Stimulated activated CD4-positive, alpha-beta T cell treated with anti-CD3 and anti-CD28 coated beads, TNF-alpha, amount 100 ng/mL, for 48 hours (primary cell): Measurements from ENCODE around the gene TAGLN2.

Source experiments
- DNase-seq, 3 donors: peaks; one replicate each; pipeline ENCODE4 v3.0.0-alpha.2; 2020; ENCODE audit warnings: low read depth in 3 of 3

TAGLN2 gene

DNA sequence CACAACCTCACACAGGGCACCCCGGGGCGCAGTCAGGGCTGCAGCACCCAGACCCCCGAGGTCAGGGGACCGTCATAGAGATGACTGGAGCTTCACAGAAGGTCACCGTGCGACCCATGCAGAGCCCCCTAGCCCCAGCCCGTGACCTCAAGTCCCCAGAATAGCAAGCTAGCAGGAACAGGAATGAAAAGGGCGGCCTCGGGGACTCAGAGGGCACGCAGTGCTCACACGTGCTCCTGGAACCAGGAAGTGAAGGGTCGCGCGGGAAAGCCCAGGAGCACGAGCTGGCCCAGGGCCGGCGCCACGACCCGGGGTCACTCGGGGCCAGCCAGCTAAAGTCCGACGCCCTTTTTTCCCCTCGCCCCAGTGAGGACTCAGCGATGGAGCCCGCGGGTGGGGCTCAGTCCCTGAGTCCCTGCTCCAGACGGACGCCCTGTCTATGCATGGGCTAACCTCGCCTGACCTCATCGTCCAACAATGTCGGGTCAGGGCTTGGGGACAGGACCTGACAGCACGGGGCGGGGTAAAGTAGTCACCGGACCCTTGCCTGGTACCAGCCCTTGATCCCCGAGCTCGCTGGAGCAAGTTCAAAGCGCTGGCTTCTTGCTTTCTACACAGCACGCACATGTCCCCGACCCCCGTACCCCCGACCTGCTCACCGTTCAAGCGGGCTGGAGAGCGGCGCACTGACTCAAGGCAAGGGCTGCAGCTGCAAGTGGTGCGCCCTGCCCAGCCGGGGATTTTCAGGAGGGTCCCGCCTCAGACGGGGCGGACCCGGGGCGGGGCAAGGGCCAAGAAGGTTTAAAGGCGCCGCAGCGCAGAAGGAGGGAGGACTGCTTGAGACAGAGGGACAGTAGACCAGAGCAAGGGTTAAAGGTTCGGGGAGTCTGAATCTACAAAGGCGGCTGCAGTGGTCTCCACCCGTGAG, at the start of gene TAGLN2:
Gene TAGLN2, minus strand, starts transcription at position 717 of the 928 bp plus-strand sequence. CDS start 4,998 bp downstream, outside the sequence.
- peak; percentile 80 to 86 (median 83) for DNase-seq

DNA sequence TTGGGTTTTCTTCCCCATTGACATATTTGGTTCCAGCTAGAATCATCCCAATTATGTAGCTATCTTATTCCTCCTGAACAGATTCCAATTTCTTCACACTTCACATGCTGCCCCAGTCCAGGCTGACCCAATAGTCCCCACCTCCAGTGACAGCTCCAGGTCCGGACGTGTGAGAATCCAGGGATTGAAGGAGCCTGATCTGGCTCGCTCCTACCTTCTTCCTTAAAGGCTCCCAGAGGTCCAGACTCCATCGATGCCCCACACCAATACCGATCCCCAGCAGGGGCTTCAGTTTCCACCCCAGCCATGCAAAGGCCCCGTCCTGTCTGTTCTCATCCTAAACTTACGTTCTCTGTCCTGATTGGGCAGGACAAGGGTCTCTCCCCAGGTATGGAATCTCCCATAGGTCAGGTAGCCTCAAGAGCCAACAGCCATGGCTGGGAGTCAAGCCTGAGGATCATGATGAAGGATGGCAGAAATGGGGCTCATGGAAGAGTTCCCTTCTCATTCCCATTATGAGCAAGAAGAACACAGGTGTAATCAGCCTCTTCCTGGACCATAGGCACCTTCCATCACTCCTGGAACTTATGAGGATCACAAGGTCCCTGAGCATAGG, 49.2 kb upstream of the TAGLN2 start:
- DNase-seq: no peak

DNA sequence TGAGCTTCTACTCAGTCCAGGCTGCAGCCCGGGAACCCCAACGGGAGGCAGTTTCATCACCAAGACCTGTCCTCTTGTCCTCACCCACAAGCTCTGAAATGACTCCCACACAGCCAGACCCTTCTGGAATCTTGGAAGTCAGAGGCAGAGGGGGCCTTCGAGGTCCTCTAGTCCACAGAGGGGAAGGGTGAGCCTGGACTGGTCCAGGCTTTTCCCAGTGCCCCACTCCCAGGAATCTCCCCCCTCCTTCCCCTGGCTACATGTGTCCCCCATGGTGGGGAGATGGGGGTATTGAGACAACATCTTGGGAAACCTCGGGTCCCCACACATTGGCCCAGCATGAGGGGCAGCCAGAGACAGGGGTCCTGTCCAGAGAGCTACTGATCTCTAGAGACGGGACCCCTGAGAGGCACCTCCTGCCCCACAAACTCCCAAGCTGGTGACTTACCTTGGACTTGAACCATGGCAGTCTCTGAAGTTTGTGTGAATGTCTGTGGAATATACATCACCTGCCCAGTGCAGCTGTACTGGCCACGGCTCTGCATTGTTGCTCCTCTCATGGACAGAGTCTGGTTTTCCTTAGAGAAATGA, 48.1 kb upstream of the TAGLN2 start:
- DNase-seq: no peak

DNA sequence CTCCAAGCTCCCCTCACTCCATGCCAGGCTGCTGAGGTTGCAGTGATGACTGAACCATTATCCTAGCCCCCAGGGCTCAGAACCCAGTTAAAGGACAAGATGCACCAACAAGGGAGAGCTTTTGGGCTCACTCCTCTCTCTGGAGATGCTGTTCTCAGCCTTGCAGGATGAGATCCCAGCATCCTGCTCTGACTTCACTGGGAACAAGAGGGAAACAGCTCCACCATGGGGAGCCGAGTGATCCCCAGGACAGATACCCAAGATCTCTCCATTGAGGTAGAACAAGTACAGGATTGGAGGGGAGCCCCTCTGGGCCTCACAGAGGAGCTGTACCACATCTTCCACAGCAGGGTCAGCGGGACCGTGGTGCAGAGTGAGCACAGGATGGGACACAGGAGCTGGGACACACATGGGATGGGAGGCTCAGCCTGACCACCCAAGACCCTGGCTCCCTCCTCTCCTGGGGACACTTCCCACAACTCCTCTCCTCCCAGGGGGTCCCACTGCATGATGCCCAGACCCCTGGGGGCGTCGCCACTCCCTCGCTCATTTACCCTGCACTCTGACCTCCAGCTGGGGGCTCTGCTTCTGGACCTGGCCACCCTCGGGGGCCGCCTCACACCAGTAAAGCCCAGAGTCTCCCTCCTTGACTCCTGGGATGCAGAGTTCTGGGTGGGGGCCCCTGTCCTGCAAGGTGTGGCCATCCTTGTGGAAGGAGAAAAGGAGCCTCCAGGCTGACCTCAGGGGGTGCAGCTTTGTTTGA, 47.3 kb upstream of the TAGLN2 start:
- no peak for DNase-seq

DNA sequence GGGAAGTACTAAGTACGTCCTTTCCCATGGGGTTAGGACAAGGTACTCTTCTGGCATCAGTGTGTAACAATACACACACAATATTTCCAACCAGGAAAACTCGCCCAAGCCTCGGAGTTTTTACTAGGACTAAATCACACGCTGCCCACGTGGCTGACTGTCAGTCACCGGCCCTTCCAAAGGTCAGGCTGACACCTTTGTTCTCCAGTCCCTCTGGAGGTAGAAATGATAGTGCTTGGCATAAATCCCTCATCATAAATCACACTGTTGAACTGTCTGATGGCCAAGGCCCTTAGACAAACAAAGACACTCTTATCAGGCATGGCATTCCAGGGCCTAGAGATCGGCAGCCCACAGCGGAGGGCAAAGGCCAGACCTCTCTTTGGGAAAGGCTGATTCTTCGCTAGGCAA, 45.6 kb upstream of the TAGLN2 start:
- no peak for DNase-seq

DNA sequence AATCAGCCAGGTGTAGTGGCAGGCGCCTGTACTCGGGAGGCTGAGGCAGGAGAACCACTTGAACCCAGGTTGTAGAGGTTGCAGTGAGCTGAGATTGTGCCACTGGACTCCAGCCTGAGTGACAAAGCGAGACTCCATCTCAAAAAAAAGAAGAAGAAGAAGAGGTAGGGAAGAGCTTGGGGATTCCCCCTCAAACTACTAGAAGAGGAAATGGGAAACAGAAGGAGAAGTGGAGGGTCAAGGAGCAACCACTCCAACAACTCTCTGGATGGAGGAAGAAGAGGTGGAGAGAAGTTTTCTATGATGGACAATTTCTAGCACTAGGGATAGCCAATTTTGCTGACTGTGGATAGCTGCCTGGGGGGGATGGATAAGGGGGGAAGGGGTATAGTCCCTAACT, 43.6 kb upstream of the TAGLN2 start:
- DNase-seq: no peak

DNA sequence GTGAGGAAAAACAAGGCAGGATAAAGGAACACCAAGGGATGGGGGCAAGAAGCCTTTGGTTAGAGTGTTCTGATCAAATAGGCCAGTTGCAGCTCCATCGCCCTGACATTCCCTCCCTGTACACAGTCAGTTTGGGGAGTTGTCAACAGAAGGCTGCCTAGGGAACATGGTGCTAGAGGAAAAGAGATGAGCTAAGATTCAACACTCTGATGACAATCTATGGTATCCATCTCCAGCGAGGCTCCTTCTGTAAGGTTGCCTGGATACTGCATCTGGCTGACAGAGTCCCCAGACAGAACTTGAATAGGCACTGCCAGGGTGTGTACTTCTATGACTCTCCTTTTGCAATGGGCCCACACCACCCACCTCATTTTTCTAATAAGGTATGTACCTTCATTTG, 40.0 kb upstream of the TAGLN2 start:
- no peak for DNase-seq

DNA sequence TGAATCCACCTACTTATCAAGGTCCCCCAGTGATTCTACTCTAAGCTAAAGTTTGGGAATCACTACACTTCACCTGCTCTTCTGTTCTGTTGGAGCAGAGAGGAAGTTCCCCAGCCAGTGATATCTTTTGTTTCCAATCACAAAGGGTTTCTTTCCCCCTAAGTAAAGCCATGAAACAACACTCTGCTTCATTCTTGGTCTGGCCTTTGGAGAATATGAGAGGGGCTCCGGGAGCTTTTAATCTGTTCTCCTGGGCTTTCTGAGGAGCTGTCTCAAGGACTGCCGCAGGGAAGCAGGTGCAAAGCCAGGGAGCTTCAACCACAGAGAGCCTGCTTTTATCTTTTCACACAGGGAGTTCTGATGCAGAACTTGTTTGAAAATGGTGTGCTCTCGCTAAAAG, 38.8 kb upstream of the TAGLN2 start:
- DNase-seq: no peak

DNA sequence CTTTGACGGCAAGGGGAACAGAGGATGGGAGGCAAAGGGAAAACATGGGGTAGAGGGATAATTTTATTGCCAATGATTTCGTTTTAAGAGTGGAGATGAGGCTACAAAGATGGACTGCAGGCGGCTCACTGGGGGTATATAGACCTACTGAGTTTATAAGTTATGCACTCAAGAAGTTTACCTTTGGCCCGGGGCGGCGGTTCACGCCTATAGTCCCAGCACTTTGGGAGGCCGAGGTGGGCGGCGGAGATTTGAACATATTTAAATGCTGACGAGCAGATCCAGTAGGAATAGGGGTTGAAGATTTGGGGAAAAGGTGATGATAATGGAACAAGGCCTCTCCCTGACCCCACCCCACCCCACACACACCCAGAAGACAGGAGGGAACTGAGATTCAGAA, 36.9 kb upstream of the TAGLN2 start:
- no peak for DNase-seq

DNA sequence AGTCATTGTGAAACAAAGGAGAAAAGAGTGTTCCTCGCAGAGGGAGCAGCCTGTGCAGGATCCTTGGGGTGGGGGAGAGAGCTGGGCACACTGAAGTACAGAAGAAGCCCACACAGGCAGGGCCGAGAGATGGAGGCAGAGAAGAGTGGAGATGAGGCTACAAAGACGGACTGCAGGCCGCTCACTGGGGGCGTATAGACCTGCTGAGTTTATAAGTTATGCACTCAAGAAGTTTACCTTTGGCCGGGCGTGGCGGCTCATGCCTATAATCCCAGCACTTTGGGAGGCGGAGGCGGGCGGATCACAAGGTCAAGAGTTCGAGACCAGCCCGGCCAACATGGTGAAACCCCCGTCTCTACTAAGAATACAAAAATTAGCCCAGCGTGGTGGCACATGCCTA, 36.3 kb upstream of the TAGLN2 start:
- DNase-seq: no peak

DNA sequence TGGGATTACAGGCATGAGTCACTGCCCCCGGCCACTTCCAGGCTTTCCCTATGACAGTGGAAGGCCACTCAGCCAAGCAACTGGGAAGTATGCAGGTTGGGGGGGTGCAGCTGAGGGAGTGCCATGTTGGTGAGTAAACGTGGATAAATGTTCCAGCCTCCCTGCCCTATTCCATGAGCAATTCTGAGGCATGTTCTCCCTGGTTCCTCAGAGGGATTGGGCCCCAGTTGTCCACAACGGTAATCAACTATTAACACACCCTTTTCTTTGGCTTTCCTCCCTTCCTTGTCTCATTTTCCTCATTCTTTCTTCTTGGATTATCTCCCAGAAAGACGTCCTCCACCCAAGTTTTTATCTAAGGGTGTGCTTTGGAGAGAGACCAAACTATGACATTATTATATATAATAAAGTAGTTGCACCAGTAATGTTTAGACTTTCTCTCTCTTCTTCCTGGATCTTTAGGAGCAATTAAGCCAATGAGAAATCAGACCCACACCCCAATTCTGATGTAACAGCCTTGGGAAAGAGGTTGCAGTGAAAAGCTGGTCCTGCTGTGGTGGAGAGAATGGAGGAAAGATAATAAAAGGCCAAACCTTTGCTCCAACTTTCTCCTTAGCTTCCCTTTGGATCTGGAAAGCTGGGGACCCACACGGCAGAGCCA, 35.5 kb upstream of the TAGLN2 start:
- DNase-seq: no peak

DNA sequence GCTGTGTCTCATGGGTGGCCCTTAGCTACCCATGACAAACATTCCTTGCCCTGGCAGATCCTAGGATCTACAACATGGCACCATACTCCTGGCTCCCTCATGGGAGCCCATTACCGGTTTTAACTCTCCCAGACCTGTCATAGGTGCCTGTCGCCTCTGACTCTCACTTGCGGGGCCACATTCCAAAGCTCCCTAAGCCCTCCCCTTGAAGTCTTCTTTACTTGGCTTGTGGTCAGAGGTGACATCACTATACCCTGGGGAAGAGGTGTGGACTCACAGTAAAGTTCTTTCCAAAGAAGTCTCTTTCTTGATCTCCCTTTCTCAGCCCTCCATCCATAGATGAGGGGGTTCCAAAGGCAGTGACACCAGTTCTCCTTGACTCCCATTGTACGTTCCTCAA, 34.1 kb upstream of the TAGLN2 start:
- DNase-seq: no peak

DNA sequence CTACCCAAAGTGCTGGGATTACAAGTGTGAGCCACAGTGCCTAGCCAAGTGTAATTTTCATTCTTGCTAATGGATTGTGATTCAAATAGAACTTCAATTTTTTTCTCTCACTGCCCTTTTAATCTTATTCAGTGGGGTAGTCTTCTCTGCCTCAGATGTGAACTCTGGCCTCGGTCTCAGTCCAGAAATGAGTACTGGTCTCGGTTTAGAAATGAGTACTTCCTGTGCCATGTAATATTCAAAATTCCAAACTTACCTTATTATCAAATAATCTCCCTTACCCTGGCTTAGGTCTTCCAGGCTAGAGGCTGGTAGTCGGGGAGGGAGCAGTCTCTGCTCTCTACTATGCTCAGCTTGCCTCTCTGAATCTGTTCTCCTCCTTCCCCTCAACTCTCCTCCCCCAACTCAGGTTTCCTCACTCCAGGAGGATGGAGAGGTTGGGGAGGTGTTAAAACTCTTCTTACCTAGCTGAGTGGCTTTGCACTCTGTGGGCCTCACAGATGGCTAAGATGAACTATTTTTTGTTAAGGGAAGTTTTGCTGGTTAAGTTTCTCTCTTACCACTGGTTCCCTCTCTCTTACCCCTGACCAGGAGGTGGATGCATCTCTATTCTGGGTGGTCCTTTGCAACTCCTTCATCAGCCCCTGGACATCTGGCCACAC, 33.5 kb upstream of the TAGLN2 start:
- DNase-seq: no peak

DNA sequence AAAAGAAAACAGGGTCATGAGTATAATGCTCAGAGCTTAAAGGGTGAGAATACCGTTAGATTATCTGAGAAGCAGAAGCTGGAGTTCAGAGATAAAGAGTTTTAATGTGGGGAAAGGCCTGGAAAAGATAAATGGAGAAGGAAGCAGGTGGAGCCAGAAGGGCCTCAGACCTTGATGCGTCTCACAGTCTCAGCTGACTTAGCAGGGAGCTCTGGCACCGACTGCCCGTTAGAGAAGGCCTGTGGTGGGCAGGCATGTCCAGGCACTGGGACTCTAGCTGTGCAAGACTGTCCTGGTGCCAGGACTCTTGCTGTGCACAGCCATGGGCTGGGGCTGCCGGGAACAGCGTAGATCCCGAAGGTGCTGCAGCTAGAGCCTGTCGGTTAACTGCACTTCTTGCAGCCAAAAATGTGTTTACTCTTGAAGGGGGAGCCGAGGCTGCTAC, 32.5 kb upstream of the TAGLN2 start:
- no peak for DNase-seq

DNA sequence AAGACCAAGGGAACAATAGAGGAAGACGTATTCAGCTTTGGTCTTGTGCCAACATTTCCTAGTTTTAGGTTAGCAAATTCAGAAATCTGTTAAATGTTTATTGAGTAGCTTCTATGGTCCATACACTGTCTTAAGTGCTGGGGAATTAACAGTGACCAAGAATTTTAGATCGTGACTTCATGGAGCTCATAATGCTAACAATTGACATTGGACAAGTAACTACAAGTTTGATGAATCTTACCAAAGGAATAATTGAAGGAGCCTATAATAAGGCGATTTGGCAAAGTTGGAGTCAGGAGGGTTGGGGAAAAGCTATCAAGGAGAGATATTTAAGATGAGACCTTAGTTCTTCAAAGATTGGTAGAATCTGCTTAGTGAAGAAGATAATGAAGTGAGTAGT, 30.1 kb upstream of the TAGLN2 start:
- DNase-seq: no peak

DNA sequence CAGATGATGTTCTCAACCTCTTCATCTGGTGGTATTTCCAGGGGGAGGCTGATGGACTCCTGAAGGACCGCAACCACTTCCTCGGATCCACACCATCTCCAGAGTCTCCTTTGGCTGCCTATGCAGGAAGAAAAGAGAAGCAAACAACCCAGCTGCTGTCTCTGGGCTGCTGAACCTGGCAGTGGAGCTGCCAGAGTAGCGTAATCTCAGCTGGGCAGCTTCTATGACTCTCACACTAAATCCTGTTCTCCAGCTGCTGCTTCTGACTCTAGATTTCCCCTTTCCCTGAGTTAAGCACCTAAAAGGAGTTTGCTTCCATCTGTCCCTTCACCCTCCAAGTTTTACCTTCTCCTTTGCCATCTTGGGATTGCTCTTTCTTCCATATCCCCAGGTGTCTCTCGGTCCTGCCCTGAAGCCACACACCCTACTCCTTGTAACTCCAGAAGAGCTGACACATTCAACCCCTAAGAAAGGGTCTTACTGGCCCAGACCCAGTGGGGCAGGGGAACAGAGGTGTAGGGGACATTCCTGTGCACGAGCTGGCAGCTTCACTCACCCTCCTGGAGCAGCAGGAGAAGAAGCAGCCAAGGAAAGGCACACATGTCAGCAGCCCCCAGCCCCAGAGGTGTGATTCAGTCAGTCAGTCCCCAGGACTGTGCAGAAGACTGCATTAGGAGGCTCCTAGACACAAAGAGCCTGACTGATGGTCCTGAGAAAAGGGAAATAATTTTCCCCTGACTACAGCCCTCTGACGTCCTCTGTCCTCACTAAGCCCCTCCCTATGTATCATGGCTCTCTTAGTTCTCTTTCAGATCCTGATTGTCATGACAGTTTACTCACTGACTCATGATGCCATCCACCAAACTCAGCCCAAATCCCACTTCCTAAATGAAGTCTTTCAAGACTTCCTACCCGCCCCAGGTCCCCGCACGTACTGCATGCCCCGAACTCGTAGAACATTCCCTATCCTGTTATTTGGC, 28.5 kb upstream of the TAGLN2 start, which contains the start of gene SLAMF9:
Gene SLAMF9, minus strand, starts transcription at position 702 of the 980 bp plus-strand sequence. Its CDS starts 100 bp downstream, at position 602.
- no peak for DNase-seq

DNA sequence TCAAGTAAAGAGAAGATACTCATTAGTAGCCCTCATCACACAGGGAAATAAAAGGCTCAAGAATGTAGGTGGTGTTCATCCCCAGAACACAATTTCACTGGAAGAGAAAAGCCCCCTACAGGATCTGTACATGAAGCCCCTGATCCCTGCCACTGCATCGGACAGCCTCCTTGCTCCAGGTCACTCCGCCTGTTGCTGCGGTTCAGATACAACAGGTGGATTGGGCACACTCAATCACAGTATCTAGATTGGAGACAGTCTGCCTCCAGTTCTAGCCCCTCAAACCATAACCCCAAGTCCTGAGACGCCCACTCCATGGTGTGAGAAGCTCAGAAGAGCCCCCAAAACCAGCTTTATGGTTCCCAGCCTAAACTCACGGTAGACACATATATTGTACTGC, 27.6 kb upstream of the TAGLN2 start:
- no peak for DNase-seq

DNA sequence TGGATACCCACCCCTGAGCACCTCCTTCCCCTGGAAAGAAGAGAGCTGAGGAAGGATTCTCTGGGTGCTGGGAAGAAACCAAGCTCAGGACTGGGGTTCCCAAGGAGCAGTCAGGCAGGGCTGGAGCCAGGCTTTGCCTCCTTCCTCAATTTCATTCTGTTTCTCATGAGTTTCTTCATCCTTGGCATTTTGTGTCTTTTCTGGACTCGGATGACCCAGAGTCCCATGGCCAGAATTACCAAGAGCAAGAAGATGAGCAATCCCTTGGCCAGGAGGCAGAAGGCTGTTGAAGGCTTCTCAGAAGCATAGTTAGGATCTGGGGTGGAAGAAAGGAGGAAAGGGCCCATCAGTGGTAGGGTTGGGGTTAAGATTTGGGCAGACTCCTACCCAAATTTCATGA, 26.2 kb upstream of the TAGLN2 start:
- DNase-seq: no peak

DNA sequence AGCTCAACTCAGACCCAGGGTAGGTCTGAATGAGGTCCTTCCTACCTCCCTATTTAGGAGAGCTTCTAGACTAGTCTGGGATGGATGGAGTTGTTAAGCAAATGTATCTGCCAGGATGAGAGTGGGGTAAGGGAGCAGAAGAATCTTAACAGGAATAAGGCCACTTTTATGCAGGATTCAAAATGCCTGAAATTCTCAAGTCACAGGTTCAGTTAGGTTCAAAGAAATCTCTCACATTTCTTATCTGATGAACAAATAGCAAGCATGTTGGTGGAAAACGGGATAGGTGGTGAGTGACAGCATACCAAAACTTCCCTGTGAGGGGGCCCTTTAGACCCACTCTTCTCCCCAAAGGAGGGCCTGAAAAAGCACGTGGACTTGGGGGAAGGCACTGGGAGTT, 25.7 kb upstream of the TAGLN2 start:
- DNase-seq: no peak

DNA sequence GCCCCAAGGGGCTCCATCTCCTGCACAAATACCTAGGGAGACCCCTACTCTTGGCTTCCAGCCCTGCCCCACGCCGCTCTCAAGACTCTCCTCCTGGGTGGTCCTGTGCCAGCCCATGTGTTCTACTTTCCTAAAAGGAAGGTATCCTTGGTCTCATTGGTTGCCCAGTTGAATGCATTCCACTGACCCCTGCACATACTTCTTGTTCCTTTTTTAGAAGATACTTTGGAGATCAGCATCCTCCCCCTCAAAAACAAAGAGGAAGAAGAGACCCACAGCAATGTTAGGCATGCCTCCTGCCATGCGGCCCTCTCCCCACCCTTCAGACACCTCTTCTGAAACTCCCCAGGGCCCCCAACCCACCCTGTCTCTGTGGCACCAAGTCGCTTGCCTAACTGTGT, 24.7 kb upstream of the TAGLN2 start:
- DNase-seq: no peak
